ENCODE data around the gene MAPK10. TPM values are rescaled to one million over a fixed set of nuclear protein-coding genes. Genes with fewer than 3 reads are reported as not detected.

The MAPK10 gene
- total RNA-seq, 4 donors from 2014 or later, result 0.15 to 1.5 (median 0.35) TPM; not detected in 1

DNA sequence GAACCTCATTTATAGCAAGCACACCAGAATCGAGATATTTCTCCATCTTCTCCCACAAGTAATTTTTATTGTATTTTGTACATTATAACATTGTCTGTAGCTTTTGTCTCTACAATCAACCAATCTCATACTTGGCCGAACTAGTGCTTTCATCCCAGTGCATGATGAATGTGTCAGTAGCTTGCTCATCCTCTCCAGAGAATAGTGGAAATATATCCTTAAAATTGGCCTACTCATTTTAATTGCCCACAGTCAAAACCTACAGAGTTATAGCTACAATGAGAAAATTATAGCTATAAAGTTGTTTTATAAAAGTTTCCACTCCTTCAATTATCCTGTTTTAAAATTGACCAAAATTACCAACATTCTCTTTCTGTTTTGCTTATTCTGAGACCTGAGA, 103.8 kb downstream of the MAPK10 start:
- Histone ChIP-seq H3K4me1 (no peaks in the 10 kb centered on the region), H3K4me3 (no peak overlapping the region), H3K9me3 (no peaks in the 10 kb centered on the region), H3K27me3 (no peaks in the 10 kb centered on the region), H3K27ac (no peak overlapping the region), H3K36me3 (no peaks in the 10 kb centered on the region)
- intact Hi-C loops (cut with DNase I; ENCODE audit: low total_unique reads) (no loop called here), in situ Hi-C loops (cut with MboI; ENCODE audit: low sequenced_read_pairs in 4 of 4) (no loop called here)
- TF ChIP-seq POLR2A (IDR thresholded peaks at IDR 0.05), result no peak
- TF ChIP-seq, protein P1, sequence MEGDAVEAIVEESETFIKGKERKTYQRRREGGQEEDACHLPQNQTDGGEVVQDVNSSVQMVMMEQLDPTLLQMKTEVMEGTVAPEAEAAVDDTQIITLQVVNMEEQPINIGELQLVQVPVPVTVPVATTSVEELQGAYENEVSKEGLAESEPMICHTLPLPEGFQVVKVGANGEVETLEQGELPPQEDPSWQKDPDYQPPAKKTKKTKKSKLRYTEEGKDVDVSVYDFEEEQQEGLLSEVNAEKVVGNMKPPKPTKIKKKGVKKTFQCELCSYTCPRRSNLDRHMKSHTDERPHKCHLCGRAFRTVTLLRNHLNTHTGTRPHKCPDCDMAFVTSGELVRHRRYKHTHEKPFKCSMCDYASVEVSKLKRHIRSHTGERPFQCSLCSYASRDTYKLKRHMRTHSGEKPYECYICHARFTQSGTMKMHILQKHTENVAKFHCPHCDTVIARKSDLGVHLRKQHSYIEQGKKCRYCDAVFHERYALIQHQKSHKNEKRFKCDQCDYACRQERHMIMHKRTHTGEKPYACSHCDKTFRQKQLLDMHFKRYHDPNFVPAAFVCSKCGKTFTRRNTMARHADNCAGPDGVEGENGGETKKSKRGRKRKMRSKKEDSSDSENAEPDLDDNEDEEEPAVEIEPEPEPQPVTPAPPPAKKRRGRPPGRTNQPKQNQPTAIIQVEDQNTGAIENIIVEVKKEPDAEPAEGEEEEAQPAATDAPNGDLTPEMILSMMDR (IDR thresholded peaks at IDR 0.05 in 4 of 5, conservative IDR thresholded peaks at IDR 0.05 in 1 of 5), result no peak
- no peak for DNase-seq
- no peak for ATAC-seq

DNA sequence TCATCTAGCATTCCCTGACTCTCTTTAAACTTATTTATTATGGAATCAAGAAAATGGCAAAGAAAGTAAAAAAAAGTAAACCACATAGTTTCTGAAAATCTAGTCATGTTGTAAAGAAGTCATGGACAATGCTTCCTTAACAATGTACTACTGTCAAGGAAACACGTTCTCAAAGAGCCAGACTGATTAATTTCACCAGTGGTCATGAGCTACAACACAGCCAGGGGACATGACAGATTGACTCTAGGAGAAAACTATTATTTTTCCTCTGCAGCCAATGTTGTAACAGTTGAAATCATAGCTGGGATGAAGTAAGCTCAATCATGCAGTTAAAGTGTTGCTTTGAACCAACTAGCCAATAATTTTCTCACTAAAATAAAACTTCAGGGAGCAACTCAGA, 109.2 kb downstream of the MAPK10 start:
- TF ChIP-seq POLR2A (IDR thresholded peaks at IDR 0.05), result no peak
- TF ChIP-seq, protein P1 (IDR thresholded peaks at IDR 0.05 in 4 of 5, conservative IDR thresholded peaks at IDR 0.05 in 1 of 5), result no peak
- Histone ChIP-seq H3K4me1 (no peaks in the 10 kb centered on the region), H3K4me3 (no peak overlapping the region), H3K36me3 (no peaks in the 10 kb centered on the region), H3K9me3 (no peaks in the 10 kb centered on the region), H3K27ac (no peak overlapping the region), H3K27me3 (no peaks in the 10 kb centered on the region)
- ATAC-seq (no peak), DNase-seq (no peak)
- in situ Hi-C loops (cut with MboI; ENCODE audit: low sequenced_read_pairs in 4 of 4), result no loop called here
- intact Hi-C loops (cut with DNase I; ENCODE audit: low total_unique reads), result no loop called here

DNA sequence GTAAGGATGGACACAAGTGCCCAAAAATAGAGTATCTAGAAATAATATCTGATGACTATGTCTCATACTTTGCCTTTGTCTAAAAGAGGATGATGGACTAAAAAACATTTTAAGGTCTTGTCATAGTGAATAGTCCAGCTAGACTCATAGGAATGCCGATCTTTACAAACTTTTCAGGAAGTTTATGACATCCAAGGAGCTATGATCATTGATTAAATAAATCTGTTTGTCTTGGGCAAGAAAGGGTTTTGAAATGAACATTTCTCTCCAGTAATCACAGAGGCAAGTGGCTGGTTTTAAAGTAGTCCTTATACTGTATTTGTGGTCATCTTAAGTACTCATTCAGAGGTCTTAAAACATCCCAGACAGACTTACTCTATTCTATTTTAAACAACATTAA, 109.8 kb downstream of the MAPK10 start:
- H3K4me3 ChIP-seq, result no peak overlapping the region
- intact Hi-C loops (cut with DNase I; ENCODE audit: low total_unique reads), result no loop called here
- no peaks in the 10 kb centered on the region for H3K9me3 ChIP-seq
- in situ Hi-C loops (cut with MboI; ENCODE audit: low sequenced_read_pairs in 4 of 4), result no loop called here
- no peak for ATAC-seq
- no peak for TF ChIP-seq POLR2A (IDR thresholded peaks at IDR 0.05)
- TF ChIP-seq, protein P1 (IDR thresholded peaks at IDR 0.05 in 4 of 5, conservative IDR thresholded peaks at IDR 0.05 in 1 of 5), result no peak
- H3K4me1 ChIP-seq, result no peaks in the 10 kb centered on the region
- DNase-seq, result no peak
- no peaks in the 10 kb centered on the region for H3K27me3 ChIP-seq
- H3K36me3 ChIP-seq, result no peaks in the 10 kb centered on the region
- H3K27ac ChIP-seq, result no peak overlapping the region

DNA sequence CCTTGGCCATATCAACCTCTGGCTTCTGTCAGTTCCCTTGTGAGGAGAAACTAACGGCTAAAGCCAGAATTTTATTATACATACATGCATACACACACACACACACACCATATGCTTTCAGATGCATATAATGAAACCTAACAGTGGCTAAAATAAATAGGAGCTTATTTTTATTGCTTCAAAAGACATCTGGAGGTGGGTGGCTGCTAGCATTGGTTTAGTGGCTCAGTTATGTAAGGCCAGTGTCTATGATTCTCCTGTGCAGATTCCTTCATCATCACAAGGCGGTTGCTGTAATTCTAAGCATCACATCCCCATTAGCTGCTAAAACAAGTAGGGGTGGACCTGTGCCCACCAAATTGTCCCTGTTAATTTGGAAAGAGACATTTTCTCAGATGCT, 110.8 kb downstream of the MAPK10 start:
- no peak for TF ChIP-seq POLR2A (IDR thresholded peaks at IDR 0.05)
- TF ChIP-seq, protein P1 (IDR thresholded peaks at IDR 0.05 in 4 of 5, conservative IDR thresholded peaks at IDR 0.05 in 1 of 5), result no peak
- intact Hi-C loops (cut with DNase I; ENCODE audit: low total_unique reads) (no loop called here), in situ Hi-C loops (cut with MboI; ENCODE audit: low sequenced_read_pairs in 4 of 4) (no loop called here)

DNA sequence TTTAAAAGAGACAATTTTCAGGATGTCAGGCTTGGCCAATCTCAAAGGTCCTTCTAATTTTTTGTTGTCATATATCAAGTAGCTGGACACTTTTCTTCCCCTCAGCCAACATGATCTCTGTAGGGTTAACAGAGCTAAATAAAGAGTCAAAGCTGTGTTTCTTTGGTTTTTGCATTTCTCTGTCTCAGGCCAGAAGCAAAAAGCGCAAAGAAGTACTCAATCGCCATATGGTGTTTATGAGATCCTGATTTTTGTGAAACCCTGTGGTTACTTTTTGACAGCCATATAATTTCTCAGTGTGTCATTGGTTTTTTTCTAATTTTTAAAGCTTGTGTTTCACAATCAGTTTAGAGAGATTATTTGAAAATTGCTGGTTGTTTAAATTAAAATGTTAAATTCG, 111.9 kb downstream of the MAPK10 start:
- no peaks in the 10 kb centered on the region for H3K27me3 ChIP-seq
- H3K4me1 ChIP-seq, result no peaks in the 10 kb centered on the region
- DNase-seq (no peak), ATAC-seq (no peak)
- no peaks in the 10 kb centered on the region for H3K36me3 ChIP-seq
- intact Hi-C loops (cut with DNase I; ENCODE audit: low total_unique reads) (no loop called here), in situ Hi-C loops (cut with MboI; ENCODE audit: low sequenced_read_pairs in 4 of 4) (no loop called here)
- no peak overlapping the region for H3K27ac ChIP-seq
- H3K9me3 ChIP-seq, result no peaks in the 10 kb centered on the region
- no peak overlapping the region for H3K4me3 ChIP-seq
- TF ChIP-seq, protein P1 (IDR thresholded peaks at IDR 0.05 in 4 of 5, conservative IDR thresholded peaks at IDR 0.05 in 1 of 5), result no peak
- no peak for TF ChIP-seq POLR2A (IDR thresholded peaks at IDR 0.05)

More for the DNA sequence above, 110.8 kb downstream of the MAPK10 start:
- no peak for DNase-seq
- no peaks in the 10 kb centered on the region for H3K36me3 ChIP-seq
- no peaks in the 10 kb centered on the region for H3K9me3 ChIP-seq
- no peak for ATAC-seq
- no peak overlapping the region for H3K4me3 ChIP-seq
- no peaks in the 10 kb centered on the region for H3K4me1 ChIP-seq
- H3K27ac ChIP-seq, result no peak overlapping the region
- H3K27me3 ChIP-seq, result no peaks in the 10 kb centered on the region
